ENCODE data around the gene FAM25G.

The FAM25G gene

GRCh38 chr10:47449102-47449978 is 42.2 kb downstream of the FAM25G start:
- no peak for DNase-seq (ENCODE audit: low read depth in 2 of 2)

GRCh38 chr10:47447705-47448104 is 43.8 kb downstream of the FAM25G start:
- no peak for DNase-seq (ENCODE audit: low read depth in 2 of 2)

GRCh38 chr10:47447209-47447608 is 44.3 kb downstream of the FAM25G start:
- no peak for DNase-seq (ENCODE audit: low read depth in 2 of 2)

- no peak for DNase-seq (ENCODE audit: low read depth in 2 of 2)
These were observed 45.8 kb downstream of the FAM25G start for GRCh38 chr10:47445720-47446119.

GRCh38 chr10:47444047-47444446 is 47.5 kb downstream of the FAM25G start:
- no peak for DNase-seq (ENCODE audit: low read depth in 2 of 2)

- DNase-seq (ENCODE audit: low read depth in 2 of 2), result no peak
These were observed 48.4 kb downstream of the FAM25G start for GRCh38 chr10:47443145-47443544.

GRCh38 chr10:47442351-47442750 is 49.1 kb downstream of the FAM25G start:
- DNase-seq (ENCODE audit: low read depth in 2 of 2), result no peak

- no peak for DNase-seq (ENCODE audit: low read depth in 2 of 2)
These were observed 49.6 kb downstream of the FAM25G start for GRCh38 chr10:47441938-47442337.

GRCh38 chr10:47440207-47440606 is 51.3 kb downstream of the FAM25G start:
- DNase-seq (ENCODE audit: low read depth in 2 of 2), result no peak

GRCh38 chr10:47438857-47439474 is 52.5 kb downstream of the FAM25G start:
- no peak for DNase-seq (ENCODE audit: low read depth in 2 of 2)
